Left lung (tissue), 10 donors: ENCODE measurements around the gene IKBIP. TPM values are rescaled to one million over a fixed set of nuclear protein-coding genes. Genes with fewer than 3 reads are reported as not detected.

ENCODE experiments used
- ATAC-seq: fragments of 200-7000 bp; cut with Tn5 transposase; one replicate; pipeline ENCODE4 v1.9.1; 2020; ENCODE audit warnings: moderate library complexity
- DNase-seq, 4 donors: peaks; one replicate each; pipeline ENCODE4 v3.0.0-alpha.2; 2013 to 2020
- H3K27ac ChIP-seq, 2 donors: fragments of 200-600 bp; sonication (generic) in 1 of 2; one replicate each; pipeline versions ENCODE4 v1.5.0 to v1.8.0; 2020 to 2021
- H3K27me3 ChIP-seq, 2 donors: fragments of 200-600 bp; sonication (generic) in 1 of 2; one replicate each; pipeline versions ENCODE4 v1.5.0 to v1.8.0; 2020 to 2021
- H3K36me3 ChIP-seq, 2 donors: fragments of 200-600 bp; sonication (generic) in 1 of 2; one replicate each; pipeline versions ENCODE4 v1.5.0 to v1.8.0; 2020 to 2021
- H3K4me1 ChIP-seq, 2 donors: fragments of 200-600 bp; one replicate each; pipeline ENCODE4 v1.8.0; 2021
- H3K4me3 ChIP-seq, 2 donors: fragments of 200-600 bp; sonication (generic) in 1 of 2; one replicate each; pipeline versions ENCODE4 v1.5.0 to v1.8.0; 2020 to 2021; ENCODE audit warnings: mild to moderate bottlenecking in 1 of 2
- H3K9me3 ChIP-seq, 2 donors: fragments of 200-600 bp; sonication (generic) in 1 of 2; one replicate each; pipeline versions ENCODE4 v1.5.0 to v1.8.0; 2020 to 2021
- intact Hi-C, 2 donors: fragments of 100-400 bp; cut with DNase I; formaldehyde crosslinking; loops; one replicate each; pipeline versions ENCODE4 v1.11.2 to v1.14.2; 2022
- polyA plus RNA-seq, 6 donors: library from polyadenylated mRNA; unstranded; fragments of 120-200 nt; gene quantifications; one replicate each; pipeline ENCODE4 v1.2.1, GENCODE V29; 2013; ENCODE audit not compliant: insufficient read length in 6 of 6
- total RNA-seq, 2 donors: library from RNA; stranded (reverse); fragmentation: NEBNext Ultra II Directional; extraction: Animal tissue kit (Norgen Biotek cat#: 25700); gene quantifications; one replicate each; pipeline ENCODE4 v1.2.1, GENCODE V29; 2021
- TF ChIP-seq, protein P1 (sequence below), 2 donors: fragments of 200-600 bp; sonication (generic) in 1 of 2; IDR thresholded peaks; one replicate each; pipeline versions ENCODE4 v1.5.0 to v1.8.0; 2021; ENCODE audit warnings: antibody characterized with exemption in 2 of 2
- donor health status: DM: no; HTN: yes; CAD: no.
- donor health status: DM: no; HTN: no; CAD: no.

Gene IKBIP
- total and polyA plus RNA-seq, 8 donors, result 23.6 to 31.7 (median 28.5) TPM

DNA sequence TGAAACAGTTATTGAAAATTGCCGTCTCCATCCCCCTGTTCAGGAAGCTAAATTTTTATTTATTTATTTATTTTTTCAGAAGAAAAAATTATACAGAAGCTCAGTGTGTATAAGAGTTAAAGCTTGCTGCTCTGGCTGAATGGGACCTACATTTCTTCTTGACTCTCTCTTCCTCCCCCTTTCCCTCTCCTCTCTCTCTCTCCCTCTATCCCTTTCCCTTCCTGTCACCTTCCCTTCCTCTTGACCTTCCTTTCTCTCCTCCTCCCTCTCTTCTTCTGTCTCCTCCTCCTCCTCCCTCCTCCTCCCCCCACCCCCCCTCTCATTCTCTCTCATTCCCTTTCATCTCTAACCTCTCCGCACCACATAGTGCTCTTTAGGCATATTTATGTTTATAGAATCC, 39.6 kb upstream of the IKBIP start:
- no peak for ATAC-seq

DNA sequence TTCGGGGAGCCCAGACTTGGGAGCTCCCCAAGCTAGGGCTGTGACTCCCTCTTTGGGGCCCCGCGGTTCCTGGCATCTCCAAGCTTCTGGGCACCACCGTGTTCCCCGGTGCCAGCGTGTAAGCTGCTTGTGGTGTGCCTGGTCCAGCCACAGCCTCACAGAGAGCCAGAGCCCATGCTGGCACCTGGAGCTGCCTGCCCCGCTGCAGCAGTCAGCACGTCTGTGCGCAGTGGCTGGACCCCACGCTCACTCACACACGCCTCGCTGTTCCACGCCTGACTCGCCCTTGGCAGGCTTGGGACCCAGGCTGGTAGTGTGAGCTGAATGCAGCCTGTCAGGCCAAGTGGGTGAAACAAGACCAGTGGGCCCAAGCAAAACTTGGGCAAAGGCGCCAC, 35.0 kb upstream of the IKBIP start:
- H3K9me3 ChIP-seq, result no peaks in the 10 kb centered on the region
- H3K4me3 ChIP-seq, result no peak overlapping the region
- no peaks in the 10 kb centered on the region for H3K27me3 ChIP-seq
- peaks cover 0 to 98% of the 10 kb centered on the region in 2 donors for H3K36me3 ChIP-seq
- TF ChIP-seq, protein P1, sequence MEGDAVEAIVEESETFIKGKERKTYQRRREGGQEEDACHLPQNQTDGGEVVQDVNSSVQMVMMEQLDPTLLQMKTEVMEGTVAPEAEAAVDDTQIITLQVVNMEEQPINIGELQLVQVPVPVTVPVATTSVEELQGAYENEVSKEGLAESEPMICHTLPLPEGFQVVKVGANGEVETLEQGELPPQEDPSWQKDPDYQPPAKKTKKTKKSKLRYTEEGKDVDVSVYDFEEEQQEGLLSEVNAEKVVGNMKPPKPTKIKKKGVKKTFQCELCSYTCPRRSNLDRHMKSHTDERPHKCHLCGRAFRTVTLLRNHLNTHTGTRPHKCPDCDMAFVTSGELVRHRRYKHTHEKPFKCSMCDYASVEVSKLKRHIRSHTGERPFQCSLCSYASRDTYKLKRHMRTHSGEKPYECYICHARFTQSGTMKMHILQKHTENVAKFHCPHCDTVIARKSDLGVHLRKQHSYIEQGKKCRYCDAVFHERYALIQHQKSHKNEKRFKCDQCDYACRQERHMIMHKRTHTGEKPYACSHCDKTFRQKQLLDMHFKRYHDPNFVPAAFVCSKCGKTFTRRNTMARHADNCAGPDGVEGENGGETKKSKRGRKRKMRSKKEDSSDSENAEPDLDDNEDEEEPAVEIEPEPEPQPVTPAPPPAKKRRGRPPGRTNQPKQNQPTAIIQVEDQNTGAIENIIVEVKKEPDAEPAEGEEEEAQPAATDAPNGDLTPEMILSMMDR (IDR thresholded peaks at IDR 0.05), result no peak
- ATAC-seq (no peak), DNase-seq (peak in 1 of 4 donors; percentile 65)
- intact Hi-C loops, result no loop called here
- no peaks in the 10 kb centered on the region for H3K4me1 ChIP-seq
- H3K27ac ChIP-seq, result no peak overlapping the region

More for the DNA sequence above, 39.6 kb upstream of the IKBIP start:
- no peak overlapping the region for H3K27ac ChIP-seq
- no peaks in the 10 kb centered on the region for H3K9me3 ChIP-seq
- H3K36me3 ChIP-seq, result peaks cover 0 to 99% of the 10 kb centered on the region in 2 donors
- no peaks in the 10 kb centered on the region for H3K4me1 ChIP-seq
- TF ChIP-seq, protein P1 (IDR thresholded peaks at IDR 0.05), result no peak
- intact Hi-C loops, result no loop called here
- DNase-seq, result no peak
- no peak overlapping the region for H3K4me3 ChIP-seq
- H3K27me3 ChIP-seq, result no peaks in the 10 kb centered on the region

DNA sequence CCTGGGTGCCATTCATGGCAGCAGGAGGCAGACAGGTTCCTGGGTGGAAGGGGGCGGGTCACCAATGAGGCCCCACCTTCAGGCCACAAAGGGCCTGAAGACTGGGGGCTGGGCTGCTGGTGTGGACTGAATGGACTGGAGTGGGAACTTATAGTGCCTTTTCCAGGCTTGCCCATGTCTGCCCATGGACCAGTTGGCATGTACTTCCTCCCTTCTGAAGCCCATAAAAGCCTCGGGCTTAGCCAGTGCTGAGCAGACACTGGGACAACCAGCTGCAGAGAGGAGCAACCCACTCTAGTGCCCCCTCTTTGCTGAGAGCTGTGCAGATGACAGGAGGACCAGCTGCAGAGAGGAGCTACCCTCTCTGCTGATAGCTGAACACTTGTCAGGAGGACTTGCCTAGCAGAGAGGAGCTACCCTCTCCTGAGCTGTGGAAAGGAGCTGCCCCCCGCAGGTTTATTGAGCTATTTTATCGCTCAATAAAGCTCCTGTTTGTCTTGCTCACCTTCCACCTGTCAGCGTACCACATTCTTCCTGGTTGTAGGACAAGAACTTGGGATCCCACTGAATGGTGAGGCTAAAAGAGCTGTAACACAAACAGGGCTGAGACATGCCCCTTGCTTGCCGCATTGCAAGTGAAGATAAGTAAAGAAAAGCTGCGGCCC, 34.5 kb upstream of the IKBIP start:
- peaks cover 0 to 98% of the 10 kb centered on the region in 2 donors for H3K36me3 ChIP-seq
- H3K4me1 ChIP-seq, result no peaks in the 10 kb centered on the region
- no peak overlapping the region for H3K27ac ChIP-seq
- ATAC-seq, result no peak
- intact Hi-C loops, result no loop called here
- TF ChIP-seq, protein P1 (IDR thresholded peaks at IDR 0.05), result no peak
- no peak overlapping the region for H3K4me3 ChIP-seq
- no peak for DNase-seq
- H3K9me3 ChIP-seq, result no peaks in the 10 kb centered on the region
- H3K27me3 ChIP-seq, result no peaks in the 10 kb centered on the region

GRCh38 chr12:98678236-98678945, 33.8 kb upstream of the IKBIP start:
- H3K27ac ChIP-seq, result no peak overlapping the region
- TF ChIP-seq, protein P1 (IDR thresholded peaks at IDR 0.05), result no peak
- H3K4me3 ChIP-seq, result no peak overlapping the region
- no peaks in the 10 kb centered on the region for H3K4me1 ChIP-seq
- intact Hi-C loops, result no loop called here
- H3K36me3 ChIP-seq, result peaks cover 0 to 98% of the 10 kb centered on the region in 2 donors
- no peaks in the 10 kb centered on the region for H3K27me3 ChIP-seq
- DNase-seq (no peak), ATAC-seq (no peak)
- no peaks in the 10 kb centered on the region for H3K9me3 ChIP-seq

- TF ChIP-seq, protein P1 (IDR thresholded peaks at IDR 0.05), result no peak
- Histone ChIP-seq H3K36me3 (peaks cover 0 to 91% of the 10 kb centered on the region in 2 donors), H3K27ac (no peak overlapping the region), H3K9me3 (no peaks in the 10 kb centered on the region), H3K4me1 (no peaks in the 10 kb centered on the region), H3K4me3 (no peak overlapping the region), H3K27me3 (no peaks in the 10 kb centered on the region)
- ATAC-seq (no peak), DNase-seq (no peak)
- intact Hi-C loops, result no loop called here
Observed at GRCh38 chr12:98674841-98675240, 30.3 kb upstream of the IKBIP start.
